HG03066 (cell line): Measurements from ENCODE around the gene NUAK1.
"Not testable (repeated sequence)": the region's sequence is repeated elsewhere in the genome, so short reads cannot be mapped to it uniquely, and the experiment has no call there.

Experiments
- ATAC-seq: cut with Tn5 transposase; IDR thresholded peaks from one replicate; pipeline ENCODE4 v1.9.1; 2021; ENCODE audit warnings: low read depth; ENCODE audit not compliant: unreplicated experiment

NUAK1 gene

GRCh38 chr12:106149096-106149784 is 10.5 kb upstream of the NUAK1 start:
- ATAC-seq, result no peak

- ATAC-seq, result no peak
Measured at GRCh38 chr12:106147956-106148355, 9.2 kb upstream of the NUAK1 start.

- no peak for ATAC-seq
Measured at GRCh38 chr12:106146987-106147386, 8.2 kb upstream of the NUAK1 start.

GRCh38 chr12:106145539-106146447 is 7.0 kb upstream of the NUAK1 start:
- ATAC-seq, result no peak

- no peak for ATAC-seq
Measured at GRCh38 chr12:106144847-106145246, 6.1 kb upstream of the NUAK1 start.

- ATAC-seq, result no peak
Measured at GRCh38 chr12:106142591-106143261, 4.0 kb upstream of the NUAK1 start.

GRCh38 chr12:106141920-106142319 is 3.2 kb upstream of the NUAK1 start:
- ATAC-seq, result not testable (repeated sequence)

GRCh38 chr12:106141452-106141851 is 2.7 kb upstream of the NUAK1 start:
- ATAC-seq, result no peak

GRCh38 chr12:106141003-106141402 is 2.2 kb upstream of the NUAK1 start:
- ATAC-seq, result no peak

- ATAC-seq, result no peak
Measured at GRCh38 chr12:106140223-106140986, 1.7 kb upstream of the NUAK1 start.

- ATAC-seq, result no peak
Measured at GRCh38 chr12:106139422-106140171, 843 bp upstream of the NUAK1 start.

GRCh38 chr12:106138357-106138632 is 459 bp downstream of the NUAK1 start:
- no peak for ATAC-seq

- no peak for ATAC-seq
Measured at GRCh38 chr12:106137530-106138356, 1.0 kb downstream of the NUAK1 start.

GRCh38 chr12:106136263-106136662 is 2.5 kb downstream of the NUAK1 start:
- no peak for ATAC-seq

- no peak for ATAC-seq
Measured at GRCh38 chr12:106135781-106136180, 3.0 kb downstream of the NUAK1 start.

- ATAC-seq, result no peak
Measured at GRCh38 chr12:106135075-106135474, 3.7 kb downstream of the NUAK1 start.

GRCh38 chr12:106134294-106134949 is 4.3 kb downstream of the NUAK1 start:
- ATAC-seq, result no peak

GRCh38 chr12:106133136-106134087 is 5.3 kb downstream of the NUAK1 start:
- ATAC-seq, result no peak
